A673 (cell line): ENCODE measurements around the gene TMPRSS11F. TPM values are rescaled to one million over a fixed set of nuclear protein-coding genes. Genes with fewer than 3 reads are reported as not detected.

Experiments
- BruUV-seq: library from RNA; stranded (reverse); fragments of 400-500 nt; replicated peaks from 2 replicates; lab custom pipeline; 2021; lab: Mats Ljungman, UMichigan
- CTCF ChIA-PET: fragments of 300-600 bp; sonication (Branson Sonifier 250); formaldehyde crosslinking; loops from one replicate; lab custom pipeline; 2022; ENCODE audit warnings: antibody characterized with exemption; lab: Charles Lee
- POLR2A ChIA-PET: fragments of 300-600 bp; sonication (Branson Sonifier 250); formaldehyde crosslinking; loops from one replicate; lab custom pipeline; 2022; ENCODE audit warnings: antibody characterized with exemption; ENCODE audit not compliant: low non-redundant PET; lab: Charles Lee
- DNase-seq: peaks from one replicate; pipeline ENCODE4 v3.0.0-alpha.2; 2015; ENCODE audit warnings: low spot score
- H3K27ac ChIP-seq: fragments of 200-600 bp; sonication (generic); 2 replicates; pipeline ENCODE4 v1.5.1; 2016; ENCODE audit warnings: mixed run types, low read depth, mild to moderate bottlenecking, mixed read lengths, antibody characterized with exemption, low read length; ENCODE audit not compliant: poor library complexity, severe bottlenecking
- H3K27me3 ChIP-seq: fragments of 200-600 bp; sonication (generic); replicated peaks from 2 replicates; pipeline ENCODE4 v1.6.1; 2017; ENCODE audit warnings: mixed run types, low read depth, mild to moderate bottlenecking, mixed read lengths, antibody characterized with exemption, low read length; ENCODE audit not compliant: insufficient read depth, poor library complexity
- H3K36me3 ChIP-seq: fragments of 200-600 bp; sonication (generic); 2 replicates; pipeline ENCODE4 v1.6.1; 2016; ENCODE audit warnings: mixed run types, mild to moderate bottlenecking, mixed read lengths, antibody characterized with exemption, low read length; ENCODE audit not compliant: insufficient read depth, poor library complexity, severe bottlenecking
- H3K4me1 ChIP-seq: fragments of 200-600 bp; sonication (generic); 2 replicates; pipeline ENCODE4 v1.6.1; 2017; ENCODE audit warnings: mixed run types, mild to moderate bottlenecking, mixed read lengths, antibody characterized with exemption, low read length; ENCODE audit not compliant: insufficient read depth, poor library complexity, severe bottlenecking
- H3K4me3 ChIP-seq: fragments of 200-600 bp; sonication (generic); 2 replicates; pipeline ENCODE4 v1.5.1; 2016; ENCODE audit warnings: low read depth, mixed run types, mild to moderate bottlenecking, mixed read lengths, low read length; ENCODE audit not compliant: poor library complexity, severe bottlenecking
- H3K9me3 ChIP-seq: fragments of 200-600 bp; sonication (generic); 2 replicates; pipeline ENCODE4 v1.6.1; 2016; ENCODE audit warnings: mixed run types, low read depth, mild to moderate bottlenecking, mixed read lengths, antibody characterized with exemption, low read length; ENCODE audit not compliant: poor library complexity, severe bottlenecking
- EZH2 ChIP-seq: fragments of 200-600 bp; sonication (generic); IDR thresholded peaks from 2 replicates; pipeline ENCODE4 v1.6.1; 2017; ENCODE audit warnings: borderline replicate concordance, low read depth, mild to moderate bottlenecking, mixed read lengths, antibody characterized with exemption, low read length; ENCODE audit not compliant: poor library complexity, severe bottlenecking
- intact Hi-C: fragments of 100-400 bp; cut with micrococcal nuclease; formaldehyde crosslinking; loops from one replicate; pipeline ENCODE4 v1.10.0; 2022; ENCODE audit not compliant: unreplicated experiment
- total RNA-seq: library from RNA; stranded (reverse); gene quantifications from 2 replicates; pipeline ENCODE4 v1.2.3, GENCODE V29; 2021
- TF ChIP-seq, protein P1 (sequence below): fragments of 300-800, 200-600 bp; sonication (generic); conservative IDR thresholded peaks from 2 replicates; pipeline ENCODE4 v1.5.1; 2017; ENCODE audit warnings: low read depth, mild to moderate bottlenecking, antibody characterized with exemption, low read length, moderate library complexity, mixed read lengths

Gene TMPRSS11F
- total RNA-seq, 1 experiment from 2014 or later = not detected

DNA sequence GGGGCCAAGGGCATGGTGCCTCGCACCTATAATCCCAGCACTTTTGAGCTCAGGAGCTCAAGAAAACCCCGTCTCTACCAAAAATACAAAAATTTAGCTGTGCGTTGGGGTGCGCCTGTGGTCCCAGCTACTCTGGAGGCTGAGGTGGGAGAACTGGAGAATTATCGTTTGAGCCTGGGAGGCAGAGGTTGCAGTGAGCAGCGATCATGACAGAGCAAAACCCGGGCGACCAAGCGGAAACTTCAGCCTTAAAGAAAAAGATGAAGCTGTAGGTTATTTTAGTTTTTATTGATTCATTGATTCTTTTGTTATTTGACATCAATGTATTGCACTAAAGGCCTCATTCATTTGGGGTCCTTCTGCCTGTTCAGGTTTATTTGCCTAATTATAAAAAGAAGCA lies 5.4 kb downstream of the TMPRSS11F start:
- no peak for DNase-seq
- no TSS peak for BruUV-seq
- POLR2A ChIA-PET = no interaction called here
- no peaks in the 10 kb centered on the region for H3K36me3 ChIP-seq
- CTCF ChIA-PET = no interaction called here
- H3K27ac ChIP-seq = no peak overlapping the region
- H3K27me3 ChIP-seq = no peaks in the 10 kb centered on the region
- TF ChIP-seq EZH2 = no peak
- TF ChIP-seq, protein P1, sequence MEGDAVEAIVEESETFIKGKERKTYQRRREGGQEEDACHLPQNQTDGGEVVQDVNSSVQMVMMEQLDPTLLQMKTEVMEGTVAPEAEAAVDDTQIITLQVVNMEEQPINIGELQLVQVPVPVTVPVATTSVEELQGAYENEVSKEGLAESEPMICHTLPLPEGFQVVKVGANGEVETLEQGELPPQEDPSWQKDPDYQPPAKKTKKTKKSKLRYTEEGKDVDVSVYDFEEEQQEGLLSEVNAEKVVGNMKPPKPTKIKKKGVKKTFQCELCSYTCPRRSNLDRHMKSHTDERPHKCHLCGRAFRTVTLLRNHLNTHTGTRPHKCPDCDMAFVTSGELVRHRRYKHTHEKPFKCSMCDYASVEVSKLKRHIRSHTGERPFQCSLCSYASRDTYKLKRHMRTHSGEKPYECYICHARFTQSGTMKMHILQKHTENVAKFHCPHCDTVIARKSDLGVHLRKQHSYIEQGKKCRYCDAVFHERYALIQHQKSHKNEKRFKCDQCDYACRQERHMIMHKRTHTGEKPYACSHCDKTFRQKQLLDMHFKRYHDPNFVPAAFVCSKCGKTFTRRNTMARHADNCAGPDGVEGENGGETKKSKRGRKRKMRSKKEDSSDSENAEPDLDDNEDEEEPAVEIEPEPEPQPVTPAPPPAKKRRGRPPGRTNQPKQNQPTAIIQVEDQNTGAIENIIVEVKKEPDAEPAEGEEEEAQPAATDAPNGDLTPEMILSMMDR = no peak
- H3K4me3 ChIP-seq = no peak overlapping the region
- no peaks in the 10 kb centered on the region for H3K4me1 ChIP-seq
- intact Hi-C loops = no loop called here
- no peaks in the 10 kb centered on the region for H3K9me3 ChIP-seq

DNA sequence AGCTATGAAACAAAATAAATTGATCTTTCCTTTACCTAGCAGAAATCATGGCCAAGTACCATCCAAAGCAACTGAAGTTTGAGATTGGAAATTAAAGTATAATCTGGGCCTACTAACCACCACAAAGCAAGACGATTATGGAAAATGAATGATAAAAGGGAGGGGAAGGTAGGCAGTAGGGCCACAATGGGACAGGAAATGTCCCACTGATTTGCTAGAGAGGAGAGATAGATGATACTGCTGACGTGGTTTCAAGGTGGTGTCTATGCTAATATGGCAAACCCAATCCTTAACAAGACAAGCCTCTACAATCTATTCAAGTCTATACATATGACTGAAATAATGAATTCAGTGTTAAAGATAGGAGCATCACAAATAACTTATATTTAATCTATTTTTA lies 6.1 kb downstream of the TMPRSS11F start:
- Histone ChIP-seq H3K9me3 (no peaks in the 10 kb centered on the region), H3K36me3 (no peaks in the 10 kb centered on the region), H3K4me1 (no peaks in the 10 kb centered on the region), H3K27me3 (no peaks in the 10 kb centered on the region), H3K27ac (no peak overlapping the region), H3K4me3 (no peak overlapping the region)
- TF ChIP-seq EZH2 = no peak
- TF ChIP-seq, protein P1 = no peak
- ChIA-PET CTCF (no interaction called here), POLR2A (no interaction called here)
- intact Hi-C loops = no loop called here
- no TSS peak for BruUV-seq
- DNase-seq = no peak

DNA sequence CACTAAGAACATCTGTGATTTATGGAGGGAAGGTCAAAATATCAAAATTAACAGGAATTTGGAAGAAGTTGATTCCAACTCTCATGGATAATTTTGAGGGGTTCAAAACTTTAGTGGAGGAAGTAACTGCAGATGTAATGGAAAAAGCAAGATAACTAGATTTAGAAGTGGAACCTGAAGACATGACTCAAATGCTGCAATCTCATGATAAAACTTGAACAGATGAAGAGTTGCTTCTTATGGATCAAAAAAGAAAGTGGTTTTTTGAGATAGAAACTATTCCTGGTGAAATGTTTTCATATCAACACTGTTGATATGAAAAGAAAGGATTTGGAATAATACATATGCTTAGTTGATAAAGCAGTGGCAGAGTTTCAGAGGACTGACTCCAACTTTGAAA lies 9.7 kb downstream of the TMPRSS11F start:
- ChIA-PET CTCF (no interaction called here), POLR2A (no interaction called here)

More for the DNA sequence above, 9.7 kb downstream of the TMPRSS11F start:
- Histone ChIP-seq H3K27ac (no peak overlapping the region), H3K4me1 (no peaks in the 10 kb centered on the region), H3K4me3 (no peak overlapping the region), H3K27me3 (no peaks in the 10 kb centered on the region), H3K9me3 (no peaks in the 10 kb centered on the region), H3K36me3 (no peaks in the 10 kb centered on the region)
- no TSS peak for BruUV-seq
- intact Hi-C loops = no loop called here
- no peak for TF ChIP-seq EZH2
- TF ChIP-seq, protein P1 = no peak
- DNase-seq = no peak
